CD4-positive, alpha-beta T cell treated with Interleukin-4 for 4 hours (primary cell): ENCODE measurements around the gene EHBP1L1.
A peak's percentile ranks its signal among the peaks of the same experiment; 100 is the strongest.

Experiments
- DNase-seq: peaks from one replicate; pipeline ENCODE4 v3.0.0-alpha.2; 2020

Gene EHBP1L1

GRCh38 chr11:65598258-65598699 is 22.4 kb downstream of the EHBP1L1 start:
- DNase-seq = no peak

GRCh38 chr11:65599216-65599954 is 23.5 kb downstream of the EHBP1L1 start:
- no peak for DNase-seq

GRCh38 chr11:65599955-65600246 is 24.0 kb downstream of the EHBP1L1 start:
- DNase-seq = no peak

GRCh38 chr11:65604258-65604657 is 28.4 kb downstream of the EHBP1L1 start:
- no peak for DNase-seq

GRCh38 chr11:65606876-65607613 is 31.2 kb downstream of the EHBP1L1 start:
- no peak for DNase-seq

GRCh38 chr11:65607614-65608426 is 32.0 kb downstream of the EHBP1L1 start:
- no peak for DNase-seq

GRCh38 chr11:65609229-65609628 is 33.4 kb downstream of the EHBP1L1 start:
- DNase-seq = no peak

GRCh38 chr11:65609665-65610064 is 33.8 kb downstream of the EHBP1L1 start:
- no peak for DNase-seq

GRCh38 chr11:65610404-65610803 is 34.6 kb downstream of the EHBP1L1 start:
- DNase-seq = no peak

- DNase-seq = no peak
Measured at GRCh38 chr11:65611028-65611757, 35.3 kb downstream of the EHBP1L1 start.

GRCh38 chr11:65611758-65612603 is 36.1 kb downstream of the EHBP1L1 start:
- DNase-seq = no peak

- DNase-seq = no peak
Measured at GRCh38 chr11:65612691-65613090, 36.8 kb downstream of the EHBP1L1 start.

GRCh38 chr11:65613091-65613928 is 37.5 kb downstream of the EHBP1L1 start:
- no peak for DNase-seq

GRCh38 chr11:65615229-65615949 is 39.5 kb downstream of the EHBP1L1 start, which contains the start of gene PCNX3:
Gene PCNX3 (plus strand): TSS chr11:65615776. CDS start chr11:65616312, 536 bp downstream.
- DNase-seq = peak; percentile 100

- DNase-seq = peak; percentile 19
Measured at GRCh38 chr11:65615950-65616574, 40.2 kb downstream of the EHBP1L1 start.

- DNase-seq = no peak
Measured at GRCh38 chr11:65616575-65617001, 40.7 kb downstream of the EHBP1L1 start.

GRCh38 chr11:65617136-65617850 is 41.4 kb downstream of the EHBP1L1 start:
- DNase-seq = no peak

- DNase-seq = no peak
Measured at GRCh38 chr11:65617990-65618751, 42.3 kb downstream of the EHBP1L1 start.
